ENCODE measurements around the gene PDZD2. TPM values are rescaled to one million over a fixed set of nuclear protein-coding genes. Genes with fewer than 3 reads are reported as not detected.

Gene PDZD2
- polyA plus RNA-seq, 3 donors = 0.10 TPM; not detected in 2

- H3K4me1 ChIP-seq (ENCODE audit: control insufficient read depth in 1 of 2, insufficient read depth in 2 of 2, low read length in 2 of 2) = no peaks in the 10 kb centered on the region
- H4K20me1 ChIP-seq (ENCODE audit: insufficient read depth, low read length) = no peaks in the 10 kb centered on the region
- H3K36me3 ChIP-seq (replicated peaks in 1 of 2; ENCODE audit: control insufficient read depth in 1 of 2, insufficient read depth in 2 of 2, low read length in 2 of 2) = peaks cover 79 to 97% of the 10 kb centered on the region in 2 donors
- H3K27ac Mint-ChIP-seq = peak overlapping the region in 2 of 7 donors; percentile 18 to 70
- no peak overlapping the region for H3K4me2 ChIP-seq (replicated peaks; ENCODE audit: extremely low read depth, low read length, poor library complexity, severe bottlenecking)
- H3K9me3 ChIP-seq (replicated peaks in 1 of 2; ENCODE audit: control insufficient read depth in 1 of 2, insufficient read depth in 1 of 2, low read length in 2 of 2) = no peaks in the 10 kb centered on the region
- no peaks in the 10 kb centered on the region for H3K27me3 Mint-ChIP-seq (ENCODE audit: low read depth in 3 of 3)
- H3K9ac ChIP-seq (ENCODE audit: insufficient read depth, low read length, poor library complexity, severe bottlenecking) = no peak overlapping the region
- no peaks in the 10 kb centered on the region for H3K27me3 ChIP-seq (ENCODE audit: control insufficient read depth in 2 of 2, insufficient read depth in 2 of 2, low read length in 2 of 2)
- no peaks in the 10 kb centered on the region for H3K9me3 Mint-ChIP-seq
- no peak for DNase-seq
- H3K79me2 ChIP-seq (ENCODE audit: insufficient read depth, low read length) = no peaks in the 10 kb centered on the region
- TF ChIP-seq, protein P1, sequence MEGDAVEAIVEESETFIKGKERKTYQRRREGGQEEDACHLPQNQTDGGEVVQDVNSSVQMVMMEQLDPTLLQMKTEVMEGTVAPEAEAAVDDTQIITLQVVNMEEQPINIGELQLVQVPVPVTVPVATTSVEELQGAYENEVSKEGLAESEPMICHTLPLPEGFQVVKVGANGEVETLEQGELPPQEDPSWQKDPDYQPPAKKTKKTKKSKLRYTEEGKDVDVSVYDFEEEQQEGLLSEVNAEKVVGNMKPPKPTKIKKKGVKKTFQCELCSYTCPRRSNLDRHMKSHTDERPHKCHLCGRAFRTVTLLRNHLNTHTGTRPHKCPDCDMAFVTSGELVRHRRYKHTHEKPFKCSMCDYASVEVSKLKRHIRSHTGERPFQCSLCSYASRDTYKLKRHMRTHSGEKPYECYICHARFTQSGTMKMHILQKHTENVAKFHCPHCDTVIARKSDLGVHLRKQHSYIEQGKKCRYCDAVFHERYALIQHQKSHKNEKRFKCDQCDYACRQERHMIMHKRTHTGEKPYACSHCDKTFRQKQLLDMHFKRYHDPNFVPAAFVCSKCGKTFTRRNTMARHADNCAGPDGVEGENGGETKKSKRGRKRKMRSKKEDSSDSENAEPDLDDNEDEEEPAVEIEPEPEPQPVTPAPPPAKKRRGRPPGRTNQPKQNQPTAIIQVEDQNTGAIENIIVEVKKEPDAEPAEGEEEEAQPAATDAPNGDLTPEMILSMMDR (IDR thresholded peaks at IDR 0.05) = no peak
- 91% methylated on average over 10 of the region's 12 CpGs for WGBS (ENCODE audit: insufficient coverage)
- no peak overlapping the region for H3K27ac ChIP-seq (ENCODE audit: low read depth in 1 of 2, low read length in 2 of 2)
- H3K4me1 Mint-ChIP-seq = no peaks in the 10 kb centered on the region
- H3K4me3 ChIP-seq (replicated peaks in 1 of 3; ENCODE audit: low read depth in 2 of 3, low read length in 3 of 3) = no peak overlapping the region
- intact Hi-C loops (cut with micrococcal nuclease) = no loop called here
- H2AFZ ChIP-seq (ENCODE audit: insufficient read depth, low read depth, low read length, poor library complexity, severe bottlenecking) = no peak overlapping the region
- no peak overlapping the region for H3K4me3 Mint-ChIP-seq
- H3K36me3 Mint-ChIP-seq = peaks cover 76 to 89% of the 10 kb centered on the region in 2 donors
These were observed 463.5 kb downstream of the PDZD2 start for GRCh38 chr5:32102254-32102986.

GRCh38 chr5:32103521-32103920 is 464.6 kb downstream of the PDZD2 start:
- Mint-ChIP-seq H3K27ac (peak overlapping the region in 1 of 7 donors; percentile 68), H3K4me3 (no peak overlapping the region), H3K4me1 (no peaks in the 10 kb centered on the region), H3K9me3 (no peaks in the 10 kb centered on the region), H3K36me3 (peaks cover 74 to 88% of the 10 kb centered on the region in 2 donors), H3K27me3 (ENCODE audit: low read depth in 3 of 3) (no peaks in the 10 kb centered on the region)
- 96% methylated on average over 10 of the region's 12 CpGs for WGBS (ENCODE audit: insufficient coverage)
- intact Hi-C loops (cut with micrococcal nuclease) = no loop called here
- no peaks in the 10 kb centered on the region for H3K9me3 ChIP-seq (replicated peaks in 1 of 2; ENCODE audit: control insufficient read depth in 1 of 2, insufficient read depth in 1 of 2, low read length in 2 of 2)
- no peak overlapping the region for H3K4me2 ChIP-seq (replicated peaks; ENCODE audit: extremely low read depth, low read length, poor library complexity, severe bottlenecking)
- H3K4me1 ChIP-seq (ENCODE audit: control insufficient read depth in 1 of 2, insufficient read depth in 2 of 2, low read length in 2 of 2) = no peaks in the 10 kb centered on the region
- no peaks in the 10 kb centered on the region for H3K27me3 ChIP-seq (ENCODE audit: control insufficient read depth in 2 of 2, insufficient read depth in 2 of 2, low read length in 2 of 2)
- no peaks in the 10 kb centered on the region for H4K20me1 ChIP-seq (ENCODE audit: insufficient read depth, low read length)
- TF ChIP-seq, protein P1 (IDR thresholded peaks at IDR 0.05) = no peak
- H3K9ac ChIP-seq (ENCODE audit: insufficient read depth, low read length, poor library complexity, severe bottlenecking) = no peak overlapping the region
- no peak overlapping the region for H2AFZ ChIP-seq (ENCODE audit: insufficient read depth, low read depth, low read length, poor library complexity, severe bottlenecking)
- DNase-seq = no peak
- peaks cover 85 to 98% of the 10 kb centered on the region in 2 donors for H3K36me3 ChIP-seq (replicated peaks in 1 of 2; ENCODE audit: control insufficient read depth in 1 of 2, insufficient read depth in 2 of 2, low read length in 2 of 2)
- no peaks in the 10 kb centered on the region for H3K79me2 ChIP-seq (ENCODE audit: insufficient read depth, low read length)
- H3K27ac ChIP-seq (ENCODE audit: low read depth in 1 of 2, low read length in 2 of 2) = no peak overlapping the region
- H3K4me3 ChIP-seq (replicated peaks in 1 of 3; ENCODE audit: low read depth in 2 of 3, low read length in 3 of 3) = no peak overlapping the region

All from CD14-positive monocyte (primary cell).